ENCODE data around the gene RBCK1. TPM values are rescaled to one million over a fixed set of nuclear protein-coding genes. Genes with fewer than 3 reads are reported as not detected.

Gene RBCK1
- total and polyA plus RNA-seq, 9 of the 15 experiments (the other 6 are each of a cell fraction or from before 2014, with no cell fraction given), result 5.9 to 59.3 (median 26.5) TPM

DNA sequence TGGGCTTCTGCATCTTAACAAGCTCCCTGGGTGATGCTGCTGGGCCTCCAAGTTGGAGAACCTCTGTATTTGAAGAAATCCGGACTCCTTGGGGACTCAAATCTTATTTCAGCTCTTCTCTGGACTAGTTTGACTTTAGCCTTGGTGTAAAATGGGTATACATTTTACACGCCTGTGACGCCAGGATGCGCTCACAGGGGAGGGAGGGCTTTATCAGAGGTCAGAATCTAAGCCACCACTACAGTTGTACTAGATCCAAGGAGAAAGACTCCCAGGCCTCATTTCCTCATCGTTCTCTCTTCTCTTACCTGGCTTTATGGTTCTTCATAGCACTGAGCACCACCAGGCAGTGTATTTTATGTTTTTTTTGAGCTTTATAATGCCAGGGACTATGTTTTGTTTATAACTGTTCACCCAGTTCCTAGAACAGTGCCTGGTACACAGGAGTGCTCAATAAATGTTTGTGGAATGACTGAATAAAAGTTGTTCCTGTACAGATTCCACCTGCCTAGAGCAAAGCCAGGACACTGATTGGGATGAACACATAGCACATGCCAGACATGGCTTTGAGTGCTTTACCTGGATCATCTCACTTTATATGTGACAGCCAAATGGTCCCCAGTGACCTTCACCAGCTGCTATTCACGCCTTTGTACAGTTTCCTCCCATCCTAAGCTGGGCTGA, 5.1 kb upstream of the RBCK1 start:
- 0 out of 2 replicates have a peak, but pooled peaks cover 3% of the 10 kb centered on the region for H3K9me3 ChIP-seq (replicated peaks; ENCODE audit: control insufficient read depth, insufficient read depth, low read depth, low read length)
- no peaks in the 10 kb centered on the region for H3K27me3 ChIP-seq (ENCODE audit: control insufficient read depth in 2 of 2, insufficient read depth in 2 of 2, low read length in 2 of 2)
- no peak overlapping the region for H3K4me2 ChIP-seq (ENCODE audit: insufficient read depth, low read length)
- H3K4me3 ChIP-seq, result no peak overlapping the region
- DNase-seq (ENCODE audit: extremely low read depth in 1 of 4, low spot score in 3 of 4) (no peak), ATAC-seq (no peak), FAIRE-seq (no peak)
- in situ Hi-C loops (cut with MboI) (no loop called here), intact Hi-C loops (cut with micrococcal nuclease) (loop anchor here (5.0 kb wide), 1 partner anchor 59 kb away; the partner anchor contains the start of gene TBC1D20)
- no peaks in the 10 kb centered on the region for H4K20me1 ChIP-seq (replicated peaks; ENCODE audit: control insufficient read depth, insufficient read depth, low read length)
- POLR2A ChIA-PET, result interaction anchor here (1.5 kb wide), 1 partner anchor 21 kb away, joined by 3 read pairs; no protein-coding TSS in a partner anchor
- peaks cover under 1% of the 10 kb centered on the region; the same call in 1 of the 3 replicates for H3K36me3 ChIP-seq (ENCODE audit: control insufficient read depth, insufficient read depth, low read length)
- BruUV-seq (replicated peaks), result no TSS peak
- CTCF ChIA-PET (ENCODE audit: low intra/inter-chr PET ratio), result no interaction called here
- no peaks in the 10 kb centered on the region for H3K9me1 ChIP-seq (ENCODE audit: control insufficient read depth, insufficient read depth, low read length)
- H3K27ac ChIP-seq (ENCODE audit: extremely low read depth, low read depth, low read length), result peak overlapping the region; percentile 39; the same call in 1 of the 3 replicates
- TF ChIP-seq MTA1 (IDR thresholded peaks at IDR 0.05; ENCODE audit: borderline replicate concordance) (no peak), FOXA3 (CRISPR knock-in tag; conservative IDR thresholded peaks at IDR 0.05 in 1 of 2, IDR thresholded peaks at IDR 0.05 in 1 of 2) (no peak), ZNF584 (CRISPR knock-in tag; IDR thresholded peaks at IDR 0.05; ENCODE audit: low read depth) (peak; percentile 61; the same call in 1 of the 2 replicates), BCOR (IDR thresholded peaks at IDR 0.05) (0 out of 2 replicates have a peak, but pooled peaks have one; percentile 10)
- no peak overlapping the region for H2AFZ ChIP-seq (ENCODE audit: low read depth, low read length)
- no peak overlapping the region for H3K9ac ChIP-seq (ENCODE audit: insufficient read depth in 1 of 2, low read depth in 2 of 2, low read length in 2 of 2)
- H3K79me2 ChIP-seq (ENCODE audit: control insufficient read depth, insufficient read depth, low read length), result no peaks in the 10 kb centered on the region
- WGBS (ENCODE audit: insufficient coverage, low coverage, missing lambda C conversion rate), result 85% methylated on average over 2 of the region's 6 CpGs
- H3K4me1 ChIP-seq (replicated peaks in 1 of 2; ENCODE audit: control insufficient read depth in 2 of 2, insufficient read depth in 2 of 2, low read length in 2 of 2), result peaks cover 15 to 38% of the 10 kb centered on the region in 2 experiments

DNA sequence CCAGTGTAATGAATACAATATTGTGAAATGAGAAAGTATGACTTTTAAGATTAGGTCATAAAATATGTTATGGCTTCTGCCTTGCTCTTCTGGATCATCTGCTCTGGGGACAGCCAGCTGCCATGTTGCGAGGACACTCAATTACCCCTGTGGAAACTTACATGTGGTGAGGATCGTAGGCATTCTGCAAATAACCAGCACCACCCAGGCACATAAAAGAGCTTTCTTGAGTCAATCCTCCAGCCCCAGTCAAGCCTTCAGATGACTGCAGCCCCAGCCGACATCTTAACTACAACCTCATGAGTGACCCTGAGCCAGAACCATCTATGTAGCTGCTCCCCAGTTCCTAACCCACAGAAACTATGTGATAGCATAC, 4.5 kb upstream of the RBCK1 start:
- ChIA-PET CTCF (ENCODE audit: low intra/inter-chr PET ratio) (no interaction called here), POLR2A (interaction anchor here (1.5 kb wide), 1 partner anchor 21 kb away, joined by 3 read pairs; no protein-coding TSS in a partner anchor)
- 0 out of 2 replicates have a peak, but pooled peaks have one; percentile 13 for TF ChIP-seq PTRF (tag; IDR thresholded peaks at IDR 0.05)
- 0 out of 2 replicates have a peak, but pooled peaks have one; percentile 31 for TF ChIP-seq MED1 (CRISPR knock-in tag; IDR thresholded peaks at IDR 0.05; ENCODE audit: borderline replicate concordance)
- no peak for TF ChIP-seq ZFX (CRISPR knock-in tag; IDR thresholded peaks at IDR 0.05)
- TF ChIP-seq TCF3 (CRISPR knock-in tag; IDR thresholded peaks at IDR 0.05), result no peak
- Histone ChIP-seq H3K27me3 (ENCODE audit: control insufficient read depth in 2 of 2, insufficient read depth in 2 of 2, low read length in 2 of 2) (no peaks in the 10 kb centered on the region), H3K9me3 (replicated peaks; ENCODE audit: control insufficient read depth, insufficient read depth, low read depth, low read length) (0 out of 2 replicates have a peak, but pooled peaks cover 3% of the 10 kb centered on the region), H3K79me2 (ENCODE audit: control insufficient read depth, insufficient read depth, low read length) (peaks cover 5% of the 10 kb centered on the region), H3K4me3 (no peak overlapping the region), H4K20me1 (replicated peaks; ENCODE audit: control insufficient read depth, insufficient read depth, low read length) (no peaks in the 10 kb centered on the region), H3K4me2 (ENCODE audit: insufficient read depth, low read length) (no peak overlapping the region), H3K9ac (ENCODE audit: insufficient read depth in 1 of 2, low read depth in 2 of 2, low read length in 2 of 2) (no peak overlapping the region), H3K27ac (ENCODE audit: extremely low read depth, low read depth, low read length) (no peak overlapping the region; the same call in 2 of the 3 replicates), H3K9me1 (ENCODE audit: control insufficient read depth, insufficient read depth, low read length) (no peaks in the 10 kb centered on the region), H3K36me3 (ENCODE audit: control insufficient read depth, insufficient read depth, low read length) (no peaks in the 10 kb centered on the region), H3K4me1 (replicated peaks in 1 of 2; ENCODE audit: control insufficient read depth in 2 of 2, insufficient read depth in 2 of 2, low read length in 2 of 2) (peaks cover 19 to 38% of the 10 kb centered on the region in 2 experiments), H2AFZ (ENCODE audit: low read depth, low read length) (no peak overlapping the region)
- ATAC-seq (no peak), DNase-seq (ENCODE audit: extremely low read depth in 1 of 4, low spot score in 3 of 4) (no peak), FAIRE-seq (no peak)
- BruUV-seq (replicated peaks), result no TSS peak
- WGBS (ENCODE audit: insufficient coverage, low coverage, missing lambda C conversion rate), result 100% methylated on average over 3 of the region's 3 CpGs
- in situ Hi-C loops (cut with MboI) (no loop called here), intact Hi-C loops (cut with micrococcal nuclease) (loop anchor here (5.0 kb wide), 1 partner anchor 59 kb away; the partner anchor contains the start of gene TBC1D20)
